PFSK-1 (cell line): ENCODE results near the gene SPX.

ENCODE experiments used
- FOXP2 ChIP-seq: optimal IDR thresholded peaks from 2 replicates; pipeline ENCODE3; 2011; ENCODE audit warnings: borderline replicate concordance, control low read depth, inconsistent platforms; ENCODE audit not compliant: insufficient read depth; ENCODE audit errors: extremely low read length, extremely low read depth
- POLR2AphosphoS5 ChIP-seq: IDR thresholded peaks from 2 replicates; pipeline ENCODE4 v1.6.1; 2012; ENCODE audit warnings: low read depth, mild to moderate bottlenecking, control low read depth, low read length, moderate library complexity
- REST ChIP-seq, 2 experiments: IDR thresholded peaks; 2 replicates each; pipeline versions ENCODE4 v1.6.1 to v1.8.0; 2011 to 2012; ENCODE audit warnings: low read depth in 2 of 2, low read length in 2 of 2, control low read depth in 1 of 2, inconsistent platforms in 1 of 2, mild to moderate bottlenecking in 1 of 2, moderate library complexity in 1 of 2; ENCODE audit not compliant: insufficient read depth in 1 of 2
- TAF1 ChIP-seq: IDR thresholded peaks from 2 replicates; pipeline ENCODE4 v1.6.1; 2012; ENCODE audit warnings: low read length, control low read depth, borderline replicate concordance; ENCODE audit not compliant: insufficient read depth

DNA sequence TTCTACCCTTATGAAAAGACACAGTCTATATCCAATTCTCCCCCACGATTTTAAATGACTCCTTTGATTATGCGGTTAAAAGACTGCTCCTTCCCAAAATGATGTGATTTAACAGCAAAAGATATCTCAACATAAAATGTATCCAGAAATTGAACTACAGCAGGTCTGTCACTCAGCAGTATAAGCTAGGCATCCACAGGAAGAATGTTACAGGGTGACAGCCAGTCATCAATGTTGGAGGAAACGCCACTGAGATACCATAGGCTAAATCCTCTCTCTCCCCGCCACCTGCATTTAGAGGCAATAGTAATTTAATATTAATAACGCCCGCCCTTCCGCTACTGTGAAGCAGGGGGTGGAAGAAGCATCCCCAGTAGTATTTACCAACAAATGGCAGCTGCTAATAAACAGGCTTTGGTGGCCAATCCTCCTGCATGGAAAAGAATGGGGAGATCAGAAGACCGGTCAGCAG lies 25.3 kb upstream of the SPX start:
- no peak for TF ChIP-seq POLR2AphosphoS5
- TF ChIP-seq TAF1, result no peak
- TF ChIP-seq REST (IDR thresholded peaks at IDR 0.05; ENCODE audit: insufficient read depth in 1 of 2, low read depth in 2 of 2, low read length in 2 of 2), result no peak
- TF ChIP-seq FOXP2, result no peak
